ENCODE measurements around the gene GRIPAP1.

The GRIPAP1 gene, protein sequence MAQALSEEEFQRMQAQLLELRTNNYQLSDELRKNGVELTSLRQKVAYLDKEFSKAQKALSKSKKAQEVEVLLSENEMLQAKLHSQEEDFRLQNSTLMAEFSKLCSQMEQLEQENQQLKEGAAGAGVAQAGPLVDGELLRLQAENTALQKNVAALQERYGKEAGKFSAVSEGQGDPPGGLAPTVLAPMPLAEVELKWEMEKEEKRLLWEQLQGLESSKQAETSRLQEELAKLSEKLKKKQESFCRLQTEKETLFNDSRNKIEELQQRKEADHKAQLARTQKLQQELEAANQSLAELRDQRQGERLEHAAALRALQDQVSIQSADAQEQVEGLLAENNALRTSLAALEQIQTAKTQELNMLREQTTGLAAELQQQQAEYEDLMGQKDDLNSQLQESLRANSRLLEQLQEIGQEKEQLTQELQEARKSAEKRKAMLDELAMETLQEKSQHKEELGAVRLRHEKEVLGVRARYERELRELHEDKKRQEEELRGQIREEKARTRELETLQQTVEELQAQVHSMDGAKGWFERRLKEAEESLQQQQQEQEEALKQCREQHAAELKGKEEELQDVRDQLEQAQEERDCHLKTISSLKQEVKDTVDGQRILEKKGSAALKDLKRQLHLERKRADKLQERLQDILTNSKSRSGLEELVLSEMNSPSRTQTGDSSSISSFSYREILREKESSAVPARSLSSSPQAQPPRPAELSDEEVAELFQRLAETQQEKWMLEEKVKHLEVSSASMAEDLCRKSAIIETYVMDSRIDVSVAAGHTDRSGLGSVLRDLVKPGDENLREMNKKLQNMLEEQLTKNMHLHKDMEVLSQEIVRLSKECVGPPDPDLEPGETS

GRCh38 chrX:49002091-49002935 lies at the start of gene GRIPAP1:
GRIPAP1 (minus strand) TSS chrX:49002264; CDS start chrX:49002229, 35 bp downstream.
- peak; percentile 45 to 58 for DNase-seq (ENCODE audit: low read depth in 2 of 2)

DNA sequence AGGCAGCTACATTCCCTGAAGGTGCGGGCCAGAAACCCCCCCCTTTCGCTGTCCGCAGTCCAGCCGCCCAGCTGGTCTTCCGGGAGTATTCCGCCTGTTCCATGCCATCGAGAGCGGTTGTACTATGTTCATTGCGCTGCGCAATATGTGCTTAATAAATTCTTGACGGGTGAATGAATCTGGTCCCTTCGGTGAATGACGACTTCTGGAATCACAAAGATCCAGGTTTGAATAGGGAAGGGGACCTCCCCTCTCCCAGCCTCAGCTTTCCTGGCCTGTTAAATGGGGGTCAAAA lies 41.9 kb upstream of the GRIPAP1 start:
- no peak for DNase-seq (ENCODE audit: low read depth in 2 of 2)

GRCh38 chrX:49043220-49043986 lies 41.3 kb upstream of the GRIPAP1 start, which contains the start of gene TFE3:
TFE3 (minus strand) TSS chrX:49043357; CDS start chrX:49043226, 131 bp downstream.
- peak; percentile 89 to 94 for DNase-seq (ENCODE audit: low read depth in 2 of 2)

- no peak for DNase-seq (ENCODE audit: low read depth in 2 of 2)
These were observed 40.6 kb upstream of the GRIPAP1 start for GRCh38 chrX:49042581-49043219.

GRCh38 chrX:49041744-49042580 lies 39.9 kb upstream of the GRIPAP1 start:
- no peak for DNase-seq (ENCODE audit: low read depth in 2 of 2)

- DNase-seq (ENCODE audit: low read depth in 2 of 2): no peak
These were observed 38.4 kb upstream of the GRIPAP1 start for GRCh38 chrX:49040376-49040955.

- DNase-seq (ENCODE audit: low read depth in 2 of 2): peak; percentile 14 to 24
These were observed 37.7 kb upstream of the GRIPAP1 start for GRCh38 chrX:49039598-49040375.

DNA sequence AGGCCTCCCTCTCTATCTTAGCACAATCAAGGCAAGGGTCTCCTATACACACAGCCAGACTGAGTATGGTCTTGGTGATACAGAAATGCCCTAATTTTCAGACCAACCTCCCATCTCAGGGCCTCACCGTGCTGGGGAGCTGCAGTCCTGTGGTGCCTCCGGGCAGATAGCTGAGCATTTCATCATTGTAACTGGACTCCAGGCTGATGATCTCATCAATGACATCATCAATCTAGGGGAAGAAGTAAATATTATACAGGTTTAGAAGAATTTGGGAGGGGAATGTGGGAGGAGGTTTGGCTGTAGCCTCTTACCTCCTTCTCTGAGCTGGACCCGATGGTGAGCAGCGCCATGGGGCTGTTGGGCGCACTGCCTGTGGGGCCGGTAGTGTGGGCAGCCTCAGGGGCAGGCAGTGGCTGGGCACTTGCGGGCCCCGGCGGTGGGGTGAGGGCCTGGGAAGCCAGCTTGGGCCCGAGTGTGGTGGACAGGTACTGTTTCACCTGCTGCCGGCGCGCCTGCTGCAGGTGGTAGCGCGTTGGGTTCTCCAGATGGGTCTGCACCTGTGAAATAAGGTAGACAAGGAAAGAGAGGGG lies 35.9 kb upstream of the GRIPAP1 start:
- no peak for DNase-seq (ENCODE audit: low read depth in 2 of 2)

- no peak for DNase-seq (ENCODE audit: low read depth in 2 of 2)
These were observed 28.2 kb upstream of the GRIPAP1 start for GRCh38 chrX:49030283-49030682.

- DNase-seq (ENCODE audit: low read depth in 2 of 2): no peak
These were observed 27.8 kb upstream of the GRIPAP1 start for GRCh38 chrX:49029876-49030275.

GRCh38 chrX:49019599-49020249 lies 17.7 kb upstream of the GRIPAP1 start:
- DNase-seq (ENCODE audit: low read depth in 2 of 2): no peak

DNA sequence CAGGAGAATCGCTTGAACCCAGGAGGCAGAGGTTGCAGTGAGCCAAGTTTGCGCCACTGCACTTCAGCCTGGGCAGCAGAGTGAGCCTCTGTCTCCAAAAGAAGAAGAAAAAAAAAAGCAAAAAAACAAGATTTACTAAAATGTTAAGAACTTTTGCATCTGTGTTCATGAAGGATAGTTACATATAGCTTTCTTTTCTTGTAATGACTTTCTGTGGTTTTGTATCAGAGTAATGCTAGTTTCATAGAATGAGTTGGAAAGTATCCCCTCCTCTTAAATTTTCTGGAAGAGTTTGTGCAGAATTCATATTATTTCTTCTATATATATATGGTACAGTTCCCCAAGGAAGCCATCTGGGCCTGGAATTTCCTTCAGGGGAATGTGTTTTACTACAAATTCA lies 17.0 kb upstream of the GRIPAP1 start:
- no peak for DNase-seq (ENCODE audit: low read depth in 2 of 2)

DNA sequence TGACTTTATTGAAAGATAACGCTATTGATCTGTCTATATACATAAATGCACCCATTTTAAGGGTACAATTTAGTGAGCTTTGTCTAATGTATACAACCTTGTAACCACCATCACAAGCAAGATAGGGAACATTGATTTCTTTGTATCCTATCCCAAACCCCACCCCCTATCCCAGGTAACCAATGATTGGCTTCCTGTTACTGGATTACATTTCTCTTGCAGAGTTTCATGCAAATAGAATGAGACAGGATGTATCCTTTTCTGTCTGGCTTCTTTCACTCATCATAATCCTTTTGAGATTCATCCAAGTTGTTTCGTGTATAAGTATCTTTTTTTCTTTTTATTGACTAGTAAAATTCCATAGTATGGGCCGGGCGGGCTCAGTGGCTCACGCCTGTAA lies 1.6 kb upstream of the GRIPAP1 start:
- no peak for DNase-seq (ENCODE audit: low read depth in 2 of 2)

GRCh38 chrX:49001521-49002090 lies 458 bp downstream of the GRIPAP1 start:
- peak; percentile 22 to 36 for DNase-seq (ENCODE audit: low read depth in 2 of 2)

DNA sequence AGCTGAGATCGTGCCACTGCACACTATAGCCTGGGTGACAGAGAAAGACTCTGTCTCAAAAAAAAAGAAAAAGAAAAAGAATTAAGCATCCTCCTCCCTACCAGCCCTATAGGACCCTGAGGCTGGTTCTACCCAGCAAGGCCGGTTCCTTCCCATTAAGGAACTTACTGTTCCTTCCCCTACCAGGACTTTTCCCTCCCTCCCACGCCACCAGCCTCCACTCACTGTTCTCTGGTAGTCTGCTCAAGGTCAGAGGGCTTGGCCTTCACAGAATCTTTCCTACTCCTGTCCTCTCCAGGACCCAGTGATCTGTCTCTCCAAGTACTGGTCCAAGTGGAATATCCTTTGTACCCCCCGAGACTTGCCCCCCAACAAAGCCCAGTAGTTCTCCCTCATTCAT lies 1.4 kb downstream of the GRIPAP1 start:
- DNase-seq (ENCODE audit: low read depth in 2 of 2): no peak

GRCh38 chrX:48999030-48999429 lies 3.0 kb downstream of the GRIPAP1 start:
- no peak for DNase-seq (ENCODE audit: low read depth in 2 of 2)

- no peak for DNase-seq (ENCODE audit: low read depth in 2 of 2)
These were observed 3.7 kb downstream of the GRIPAP1 start for GRCh38 chrX:48998391-48998790.

Data from stimulated activated CD8-positive, alpha-beta memory T cell treated with anti-CD3 and anti-CD28 coated beads, Interleukin-15, amount 100 ng/mL, for 4 hours (primary cell).